Lower leg skin (tissue), 3 donors: ENCODE measurements around the gene LFNG.

ENCODE experiments used
- CTCF ChIP-seq, 3 donors: fragments of 450-650 bp; IDR thresholded peaks; one replicate each; pipeline ENCODE4 v1.5.1; 2016; ENCODE audit warnings: antibody characterized with exemption in 3 of 3, mild to moderate bottlenecking in 3 of 3, moderate library complexity in 2 of 3
- POLR2A ChIP-seq, 2 donors: fragments of 450-650 bp; IDR thresholded peaks; one replicate each; pipeline ENCODE4 v1.6.1; 2016 to 2017; ENCODE audit warnings: antibody characterized with exemption in 2 of 2, mild to moderate bottlenecking in 1 of 2, moderate library complexity in 1 of 2

- TF ChIP-seq CTCF (IDR thresholded peaks at IDR 0.05), result no peak
- no peak for TF ChIP-seq POLR2A (IDR thresholded peaks at IDR 0.05)
Observed at GRCh38 chr7:2495418-2496299, 23.9 kb upstream of the LFNG start.
